IPS-NIHi11 (cell line): ENCODE measurements around the gene ITGB1.
"Not testable (repeated sequence)": the region's sequence is repeated elsewhere in the genome, so short reads cannot be mapped to it uniquely, and the experiment has no call there.

ENCODE experiments used
- DNase-seq: peaks from one replicate; pipeline ENCODE4 v3.0.0; 2012; ENCODE audit warnings: mixed read lengths, low spot score

The ITGB1 gene

GRCh38 chr10:32980558-32981468 lies 22.8 kb upstream of the ITGB1 start:
- DNase-seq = peak; percentile 69

- DNase-seq = no peak
These were observed 22.2 kb upstream of the ITGB1 start for GRCh38 chr10:32980242-32980557.

DNA sequence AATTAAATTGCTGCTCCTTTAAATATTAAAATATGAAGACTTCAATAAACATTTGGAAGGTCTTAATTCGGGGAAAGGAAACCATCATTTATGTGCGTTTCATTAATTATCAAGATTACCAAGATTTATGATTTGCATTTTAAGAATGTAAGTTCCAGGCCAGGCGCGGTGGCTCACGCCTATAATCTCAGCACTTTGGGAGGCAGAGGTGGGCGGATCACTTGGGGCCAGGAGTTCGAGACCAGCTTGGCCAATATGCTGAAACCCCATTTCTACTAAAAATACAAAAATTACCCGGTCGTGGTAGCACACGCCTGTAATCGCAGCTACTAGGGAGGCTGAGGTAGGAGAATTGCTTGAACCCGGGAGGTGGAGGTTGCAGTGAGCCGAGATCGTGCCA lies 21.7 kb upstream of the ITGB1 start:
- not testable (repeated sequence) for DNase-seq

DNA sequence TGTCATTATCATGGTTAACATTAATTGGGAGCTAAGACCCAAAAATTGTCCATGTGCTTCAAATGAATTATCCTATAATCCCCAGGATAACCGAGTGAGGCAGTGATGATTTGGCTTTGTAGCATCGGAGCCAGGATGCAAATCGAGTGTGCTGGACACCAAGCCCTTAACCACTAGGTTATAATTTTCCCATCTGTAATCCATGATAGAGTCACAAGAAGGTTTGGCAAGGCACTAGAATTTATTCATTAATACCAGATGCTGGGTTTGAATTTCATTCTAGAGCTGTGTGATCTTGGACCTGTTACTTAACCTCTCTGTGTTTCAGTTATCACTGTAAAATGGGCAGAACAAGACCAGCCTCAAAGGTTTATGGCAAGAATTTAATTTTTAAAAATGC lies 21.0 kb upstream of the ITGB1 start:
- no peak for DNase-seq

DNA sequence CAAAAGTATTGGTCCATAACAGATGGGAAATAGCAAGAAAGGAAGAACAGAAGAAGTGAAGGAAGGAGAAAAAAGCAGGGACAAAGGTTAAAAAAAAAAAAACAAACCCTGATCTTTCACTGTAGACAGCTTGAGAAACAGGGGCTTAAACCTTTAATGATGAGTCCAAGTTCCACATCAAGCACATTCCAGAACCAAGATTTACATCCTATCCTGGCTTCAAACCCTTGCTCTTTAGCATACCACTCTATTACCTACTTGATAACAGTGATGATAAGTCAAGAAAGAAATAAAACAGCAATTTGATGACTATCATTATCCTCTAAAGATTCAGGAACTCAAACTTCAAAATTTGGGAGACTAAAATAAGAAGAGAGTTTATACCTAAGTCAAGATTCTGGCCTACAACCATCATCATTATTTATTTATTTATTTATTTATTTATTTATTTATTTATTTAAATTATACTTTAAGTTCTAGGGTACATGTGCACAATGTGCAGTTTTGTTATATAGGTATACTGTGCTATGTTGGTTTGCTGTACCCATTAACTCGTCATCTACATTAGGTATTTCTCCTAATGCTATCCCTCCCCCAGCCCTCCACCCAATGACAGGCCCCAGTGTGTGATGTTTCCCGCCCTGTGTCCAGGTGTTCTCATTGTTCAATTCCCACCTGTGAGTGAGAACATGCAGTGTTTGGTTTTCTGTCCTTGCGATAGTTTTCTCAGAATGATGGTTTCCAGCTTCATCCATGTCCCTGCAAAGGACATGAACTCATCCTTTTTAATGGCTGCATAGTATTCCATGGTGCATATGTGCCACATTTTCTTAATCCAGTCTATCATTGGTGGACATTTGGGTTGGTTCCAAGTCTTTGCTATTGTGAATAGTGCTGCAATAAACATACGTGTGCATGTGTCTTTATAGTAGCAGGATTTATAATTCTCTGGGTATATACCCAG lies 20.1 kb upstream of the ITGB1 start:
- DNase-seq = not testable (repeated sequence)

- no peak for DNase-seq
These were observed 18.3 kb upstream of the ITGB1 start for GRCh38 chr10:32976338-32976737.

DNA sequence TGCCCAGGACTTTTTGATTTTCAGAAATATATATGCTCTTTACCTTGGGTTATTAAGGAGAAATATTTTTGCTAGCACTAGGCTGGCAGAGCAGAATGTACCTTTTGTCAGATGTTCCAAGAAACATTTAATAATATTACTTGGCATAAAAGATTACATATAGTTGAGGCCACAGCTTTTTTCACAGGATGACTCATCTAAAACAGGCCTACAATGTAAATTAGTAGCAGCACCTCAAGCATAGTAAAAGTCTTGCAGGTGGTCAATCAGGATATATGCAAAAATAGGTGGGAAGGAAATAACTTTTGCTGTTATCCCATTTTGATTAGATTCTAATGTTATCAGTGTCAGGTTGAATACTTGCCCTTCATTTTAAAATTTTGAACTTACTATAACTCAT lies 14.9 kb upstream of the ITGB1 start:
- DNase-seq = no peak

DNA sequence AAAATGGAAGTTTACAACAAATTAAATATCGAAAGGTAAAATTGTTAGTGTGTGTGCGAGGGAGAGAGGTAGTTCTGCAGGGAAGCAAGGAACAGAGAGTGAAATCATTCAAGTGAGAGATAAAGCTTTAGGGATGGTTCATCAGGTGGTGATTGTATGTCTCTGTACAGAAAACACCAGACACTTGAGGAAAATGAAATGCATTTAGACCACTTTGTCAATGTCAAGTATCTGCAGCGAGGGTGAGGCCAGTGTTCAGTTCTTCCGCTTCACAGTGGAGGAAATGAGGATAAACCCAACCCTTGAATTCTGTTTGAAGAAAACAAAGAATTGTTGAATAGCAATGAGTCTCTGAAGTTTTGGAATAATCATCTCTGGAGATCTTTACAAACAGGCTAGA lies 14.4 kb upstream of the ITGB1 start:
- no peak for DNase-seq

DNA sequence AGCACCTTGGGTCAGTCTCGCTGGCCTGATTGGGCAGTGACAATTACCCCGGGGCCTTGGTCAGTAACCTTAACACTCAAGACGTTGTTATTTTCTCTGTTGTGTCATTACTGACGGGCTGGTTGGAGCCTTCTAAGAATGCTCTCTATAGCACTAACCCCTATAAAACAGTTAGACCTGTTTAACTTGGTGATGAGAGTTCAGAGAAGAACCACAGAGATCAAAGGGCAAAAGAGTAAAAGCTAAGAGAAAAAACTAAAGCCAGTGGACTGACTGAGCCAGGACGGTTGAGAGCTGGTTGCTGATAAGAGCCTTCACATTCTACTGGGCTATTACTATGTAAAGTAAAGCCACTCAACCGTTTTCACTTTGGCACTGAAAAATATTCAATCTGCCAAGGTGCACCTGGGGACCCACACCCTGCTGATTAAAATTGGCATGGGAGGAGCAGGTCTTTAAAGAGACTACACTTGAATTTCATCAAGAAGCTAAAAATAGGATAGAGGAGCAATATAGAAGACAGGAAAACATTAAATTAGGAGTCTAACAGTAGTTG lies 13.6 kb upstream of the ITGB1 start:
- DNase-seq = no peak

DNA sequence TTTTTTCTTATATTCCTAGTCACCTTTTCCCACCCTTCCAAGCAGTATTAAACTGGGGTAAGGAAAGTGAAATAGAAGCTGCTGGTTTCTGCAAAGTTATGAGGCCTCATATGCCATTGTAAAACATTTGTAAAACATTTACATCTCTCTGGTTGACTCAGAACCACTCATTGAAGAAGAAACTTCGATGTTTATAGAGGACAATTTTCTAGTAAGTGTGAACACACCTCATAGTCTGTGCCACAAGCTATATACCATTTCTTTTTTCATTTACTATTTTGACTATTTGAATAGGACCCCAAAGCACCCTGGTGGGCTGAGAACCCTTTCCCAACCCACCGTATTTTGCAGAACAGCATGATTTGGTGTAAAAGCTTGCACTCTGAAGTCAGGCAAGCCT lies 12.9 kb upstream of the ITGB1 start:
- no peak for DNase-seq

DNA sequence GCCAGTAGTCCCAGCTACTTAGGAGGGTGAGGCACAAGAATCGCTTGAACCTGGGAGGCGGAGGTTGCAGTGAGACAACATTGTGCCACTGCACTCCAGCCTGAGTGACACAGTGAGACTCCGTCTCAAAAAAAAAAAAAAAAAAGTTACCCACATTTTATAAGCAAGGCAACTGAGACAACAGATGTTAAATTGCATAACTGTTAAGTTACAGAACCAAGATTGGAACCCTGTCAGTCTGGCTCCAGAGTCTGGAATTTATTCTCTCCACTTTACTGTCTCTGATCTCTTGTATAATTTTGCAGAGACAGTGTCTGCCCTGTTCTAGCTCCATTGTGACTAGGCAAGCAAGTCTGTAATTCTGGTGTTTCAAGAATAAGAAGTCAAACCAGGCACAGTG lies 6.2 kb upstream of the ITGB1 start:
- no peak for DNase-seq

DNA sequence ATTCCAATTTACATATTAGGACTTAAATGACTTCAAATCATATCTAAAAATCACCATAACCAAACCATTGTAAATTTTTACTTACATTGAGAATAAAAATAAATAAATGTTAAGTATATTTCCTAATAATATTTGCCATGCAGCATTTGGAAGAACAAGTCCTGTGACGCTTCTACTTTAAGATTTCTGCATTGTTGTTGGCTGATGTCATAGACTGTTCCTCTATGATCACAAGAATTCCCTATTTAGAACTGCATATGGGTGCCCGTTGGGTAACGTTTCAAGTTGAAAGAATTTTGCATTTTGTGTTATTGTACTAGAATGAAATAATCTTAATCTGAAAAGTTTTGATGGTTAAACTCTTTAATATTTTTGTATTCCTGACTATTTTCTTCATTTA lies 5.1 kb upstream of the ITGB1 start:
- no peak for DNase-seq

DNA sequence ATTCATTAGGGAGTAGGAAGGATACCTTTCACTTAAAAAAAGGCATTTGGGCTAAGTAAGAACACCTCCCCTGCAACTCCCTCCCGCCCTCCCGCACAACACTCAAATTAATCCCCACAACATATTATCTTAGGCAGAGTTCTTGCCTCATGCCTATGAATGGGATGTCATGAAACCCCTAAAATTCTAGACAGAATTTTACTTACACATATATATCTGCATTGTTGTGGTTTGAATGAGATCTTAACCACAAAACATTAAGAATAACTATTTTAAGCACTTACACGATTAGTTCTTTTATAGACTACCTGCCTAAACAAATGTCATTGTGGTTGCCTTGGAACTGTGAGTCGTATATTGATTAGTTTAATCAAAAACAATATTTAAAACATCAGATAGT lies 4.5 kb upstream of the ITGB1 start:
- DNase-seq = no peak

GRCh38 chr10:32961895-32962369 lies 3.9 kb upstream of the ITGB1 start:
- DNase-seq = no peak

DNA sequence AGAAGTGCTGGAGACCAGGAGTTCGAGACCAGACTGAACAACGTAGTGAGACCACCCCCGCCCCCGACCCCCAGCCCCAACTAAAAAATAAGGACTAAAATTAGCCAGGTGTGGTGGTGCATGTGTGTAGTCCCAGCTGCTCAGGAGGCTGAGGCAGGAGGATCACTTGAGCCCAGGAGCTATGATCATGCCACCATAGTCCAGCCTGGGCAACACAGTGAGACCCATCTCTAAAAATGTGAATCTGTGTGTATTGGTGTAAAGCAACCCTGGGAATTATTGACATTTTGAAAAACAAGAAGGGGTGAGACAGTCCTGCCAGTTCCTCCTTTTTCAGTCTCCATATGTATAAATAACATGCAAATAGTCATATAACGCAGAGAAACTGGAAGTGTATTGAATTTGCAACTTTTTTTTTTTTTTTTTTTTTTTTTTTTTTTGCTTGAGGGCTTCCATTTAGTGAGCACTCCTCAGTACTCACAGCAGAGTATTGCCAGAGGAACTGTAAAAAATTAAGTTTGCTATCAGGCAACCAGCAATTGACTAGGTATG lies 3.4 kb upstream of the ITGB1 start:
- no peak for DNase-seq

GRCh38 chr10:32960022-32960421 lies 2.0 kb upstream of the ITGB1 start:
- DNase-seq = no peak

GRCh38 chr10:32959006-32959920 lies 1.2 kb upstream of the ITGB1 start:
- no peak for DNase-seq

- peak; percentile 77 for DNase-seq
These were observed 517 bp downstream of the ITGB1 start for GRCh38 chr10:32957341-32958084.

DNA sequence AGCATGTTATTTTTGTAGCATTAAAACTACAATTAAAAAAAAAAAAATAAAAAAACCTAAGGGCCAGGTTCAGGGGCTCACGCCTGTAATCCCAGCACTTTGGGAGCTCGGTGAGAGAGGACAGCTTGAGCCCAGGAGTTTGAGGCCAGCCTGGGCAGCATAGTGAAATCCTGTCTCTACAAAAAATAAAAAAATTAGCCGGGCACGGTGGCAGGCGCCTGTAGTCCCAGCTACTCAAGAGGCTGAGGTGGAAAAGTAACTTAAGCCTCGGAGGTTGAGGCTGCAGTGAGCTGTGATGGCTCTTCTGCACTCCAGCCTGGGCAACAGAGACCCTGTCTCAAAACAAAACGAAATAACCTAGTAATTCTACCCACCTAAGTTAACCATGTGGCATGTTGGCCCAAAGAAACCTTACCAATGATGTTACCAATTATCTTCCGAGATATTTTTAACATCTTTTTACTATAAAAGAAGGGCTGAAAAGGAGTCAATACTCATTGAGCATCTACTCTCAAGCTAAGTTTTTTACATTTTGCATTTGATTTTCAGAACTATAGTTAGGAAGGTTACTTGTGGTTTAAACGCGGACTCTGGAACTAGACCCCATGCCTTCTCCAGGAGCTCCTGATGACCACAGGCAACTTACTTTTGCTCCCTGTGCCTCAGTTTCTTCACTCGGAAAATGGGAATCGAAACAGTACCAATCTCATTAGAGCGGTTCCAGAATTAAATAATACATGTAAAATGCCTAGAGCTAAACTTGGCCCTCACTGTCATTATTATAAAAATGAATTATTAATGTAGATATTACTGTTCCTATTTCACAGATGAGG lies 1.4 kb downstream of the ITGB1 start:
- no peak for DNase-seq

- DNase-seq = no peak
These were observed 2.2 kb downstream of the ITGB1 start for GRCh38 chr10:32955790-32956189.
